RWPE2 (cell line): Measurements from ENCODE around the gene MAP4K2.

Experiments
- ATAC-seq: fragments of 200-7000 bp; cut with Tn5 transposase; 3 replicates; pipeline ENCODE4 v1.9.1; 2021; ENCODE audit warnings: low read depth
- DNase-seq: peaks from one replicate; pipeline ENCODE4 v3.0.0-alpha.2; 2020; ENCODE audit warnings: low spot score
- H3K27ac ChIP-seq: fragments of 450-650 bp; 2 replicates; pipeline ENCODE4 v1.5.1; 2017; ENCODE audit warnings: mild to moderate bottlenecking; ENCODE audit not compliant: poor library complexity, severe bottlenecking
- H3K27me3 ChIP-seq: fragments of 250-450 bp; sonication (Bioruptor Pico); 2 replicates; pipeline ENCODE4 v1.5.1; 2021; ENCODE audit warnings: mild to moderate bottlenecking, moderate library complexity; ENCODE audit not compliant: insufficient read depth, poor library complexity, severe bottlenecking
- H3K36me3 ChIP-seq: fragments of 250-450 bp; sonication (Bioruptor Pico); 2 replicates; pipeline ENCODE4 v1.5.1; 2020; ENCODE audit warnings: low read depth, mild to moderate bottlenecking, moderate library complexity
- H3K4me1 ChIP-seq: fragments of 250-450 bp; sonication (Bioruptor Pico); 2 replicates; pipeline ENCODE4 v1.5.1; 2021; ENCODE audit warnings: mild to moderate bottlenecking, moderate library complexity; ENCODE audit not compliant: insufficient read depth, poor library complexity, severe bottlenecking
- H3K4me3 ChIP-seq: fragments of 250-450 bp; sonication (Bioruptor Pico); 2 replicates; pipeline ENCODE4 v1.5.1; 2021; ENCODE audit warnings: mild to moderate bottlenecking, moderate library complexity; ENCODE audit not compliant: severe bottlenecking
- H3K9me3 ChIP-seq: fragments of 250-450 bp; sonication (Bioruptor Pico); 2 replicates; pipeline ENCODE4 v1.5.1; 2021; ENCODE audit warnings: mild to moderate bottlenecking, moderate library complexity; ENCODE audit not compliant: severe bottlenecking
- TF ChIP-seq, protein P1 (sequence below): fragments of 450-650 bp; IDR thresholded peaks from one replicate; pipeline ENCODE4 v1.5.1; 2017; ENCODE audit warnings: mild to moderate bottlenecking, moderate library complexity; ENCODE audit not compliant: poor library complexity, severe bottlenecking

The MAP4K2 gene

DNA sequence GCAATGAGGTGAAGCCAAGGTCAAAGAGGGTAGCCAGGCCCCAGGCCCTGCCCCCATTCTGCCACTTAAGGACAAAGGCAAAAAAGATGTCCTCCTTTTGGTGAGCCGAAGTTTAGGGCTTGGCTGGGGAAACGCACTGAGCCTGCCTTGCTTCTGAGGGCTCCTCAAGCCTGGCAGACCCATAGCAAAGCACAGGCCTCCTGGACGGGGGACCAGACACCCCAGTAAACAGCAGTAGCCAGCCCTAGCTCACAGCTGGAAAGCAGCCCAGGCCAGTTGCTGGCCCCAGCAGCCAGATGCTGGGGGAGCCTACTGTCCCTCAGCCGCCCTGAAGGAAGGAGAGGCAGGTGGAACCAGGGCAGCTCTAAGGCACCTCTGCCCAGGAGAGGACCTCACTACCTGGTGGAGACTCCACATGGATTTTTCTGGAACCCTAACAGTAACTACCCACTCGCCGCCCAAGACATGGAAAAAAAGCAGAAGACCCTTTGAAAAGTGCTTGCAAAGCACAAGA, 39.4 kb downstream of the MAP4K2 start:
- H3K27me3 ChIP-seq, result no peaks in the 10 kb centered on the region
- TF ChIP-seq, protein P1, sequence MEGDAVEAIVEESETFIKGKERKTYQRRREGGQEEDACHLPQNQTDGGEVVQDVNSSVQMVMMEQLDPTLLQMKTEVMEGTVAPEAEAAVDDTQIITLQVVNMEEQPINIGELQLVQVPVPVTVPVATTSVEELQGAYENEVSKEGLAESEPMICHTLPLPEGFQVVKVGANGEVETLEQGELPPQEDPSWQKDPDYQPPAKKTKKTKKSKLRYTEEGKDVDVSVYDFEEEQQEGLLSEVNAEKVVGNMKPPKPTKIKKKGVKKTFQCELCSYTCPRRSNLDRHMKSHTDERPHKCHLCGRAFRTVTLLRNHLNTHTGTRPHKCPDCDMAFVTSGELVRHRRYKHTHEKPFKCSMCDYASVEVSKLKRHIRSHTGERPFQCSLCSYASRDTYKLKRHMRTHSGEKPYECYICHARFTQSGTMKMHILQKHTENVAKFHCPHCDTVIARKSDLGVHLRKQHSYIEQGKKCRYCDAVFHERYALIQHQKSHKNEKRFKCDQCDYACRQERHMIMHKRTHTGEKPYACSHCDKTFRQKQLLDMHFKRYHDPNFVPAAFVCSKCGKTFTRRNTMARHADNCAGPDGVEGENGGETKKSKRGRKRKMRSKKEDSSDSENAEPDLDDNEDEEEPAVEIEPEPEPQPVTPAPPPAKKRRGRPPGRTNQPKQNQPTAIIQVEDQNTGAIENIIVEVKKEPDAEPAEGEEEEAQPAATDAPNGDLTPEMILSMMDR, result no peak
- 0 out of 3 replicates have a peak, but pooled peaks have one; percentile 2 for ATAC-seq
- no peak overlapping the region for H3K4me3 ChIP-seq
- peaks cover 56% of the 10 kb centered on the region for H3K36me3 ChIP-seq
- peaks cover 17% of the 10 kb centered on the region for H3K4me1 ChIP-seq
- DNase-seq, result no peak
- no peaks in the 10 kb centered on the region for H3K9me3 ChIP-seq
- H3K27ac ChIP-seq, result peak overlapping the region; percentile 56

GRCh38 chr11:64762674-64763525, 40.1 kb downstream of the MAP4K2 start:
- no peak for DNase-seq
- peak; percentile 56 for ATAC-seq
- Histone ChIP-seq H3K4me3 (no peak overlapping the region), H3K9me3 (no peaks in the 10 kb centered on the region), H3K27me3 (no peaks in the 10 kb centered on the region), H3K4me1 (peaks cover 17% of the 10 kb centered on the region), H3K36me3 (peaks cover 49% of the 10 kb centered on the region), H3K27ac (peak overlapping the region; percentile 56)
- TF ChIP-seq, protein P1, result no peak

DNA sequence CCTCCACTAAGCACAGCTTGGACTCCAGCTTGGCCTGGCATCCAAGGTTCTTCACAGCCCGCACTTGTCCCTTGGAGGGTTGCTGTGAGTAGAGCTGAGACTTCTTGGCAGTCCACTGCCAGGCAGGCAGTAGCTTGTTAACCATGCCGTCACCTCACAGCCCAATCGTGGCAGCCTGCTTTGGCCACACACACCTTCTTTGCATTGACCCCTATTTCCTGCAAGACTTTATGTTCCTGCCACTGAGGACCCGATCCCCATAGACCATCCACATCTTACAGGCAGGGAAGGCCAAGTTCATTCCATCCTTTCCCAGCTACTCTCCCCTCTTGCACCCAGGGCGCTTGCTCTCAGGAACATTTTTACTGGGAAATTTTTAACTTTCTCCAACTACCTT, 40.7 kb downstream of the MAP4K2 start:
- Histone ChIP-seq H3K36me3 (peaks cover 43% of the 10 kb centered on the region), H3K4me3 (no peak overlapping the region), H3K9me3 (no peaks in the 10 kb centered on the region), H3K4me1 (peaks cover 17% of the 10 kb centered on the region), H3K27ac (peak overlapping the region; percentile 56), H3K27me3 (no peaks in the 10 kb centered on the region)
- TF ChIP-seq, protein P1, result no peak
- peak; percentile 8; the same call in 2 of the 3 replicates for ATAC-seq
- DNase-seq, result no peak

- peaks cover 34% of the 10 kb centered on the region for H3K36me3 ChIP-seq
- peaks cover 17% of the 10 kb centered on the region for H3K4me1 ChIP-seq
These were observed 42.1 kb downstream of the MAP4K2 start for GRCh38 chr11:64760759-64761420.

More at GRCh38 chr11:64760759-64761420, 42.1 kb downstream of the MAP4K2 start:
- no peaks in the 10 kb centered on the region for H3K9me3 ChIP-seq
- H3K4me3 ChIP-seq, result no peak overlapping the region
- no peak for ATAC-seq
- no peaks in the 10 kb centered on the region for H3K27me3 ChIP-seq
- no peak for DNase-seq
- TF ChIP-seq, protein P1, result no peak
- peak overlapping the region; percentile 56 for H3K27ac ChIP-seq
